ENCODE results near the gene PRKCE.

The PRKCE gene

GRCh38 chr2:46007412-46007811 is 355.9 kb downstream of the PRKCE start:
- H3K27ac ChIP-seq = no peak overlapping the region
- no peak overlapping the region for H3K4me3 ChIP-seq

- Histone ChIP-seq H3K27ac (peak overlapping the region in 1 of 21 experiments; percentile 11), H3K4me3 (no peak overlapping the region)
These were observed 356.8 kb downstream of the PRKCE start for GRCh38 chr2:46008091-46008870.

GRCh38 chr2:46009315-46009714 is 357.8 kb downstream of the PRKCE start:
- H3K27ac ChIP-seq = no peak overlapping the region
- no peak overlapping the region for H3K4me3 ChIP-seq

GRCh38 chr2:46009772-46010171 is 358.3 kb downstream of the PRKCE start:
- Histone ChIP-seq H3K27ac (no peak overlapping the region), H3K4me3 (no peak overlapping the region)

- Histone ChIP-seq H3K4me3 (no peak overlapping the region), H3K27ac (no peak overlapping the region)
These were observed 358.9 kb downstream of the PRKCE start for GRCh38 chr2:46010223-46010924.

DNA sequence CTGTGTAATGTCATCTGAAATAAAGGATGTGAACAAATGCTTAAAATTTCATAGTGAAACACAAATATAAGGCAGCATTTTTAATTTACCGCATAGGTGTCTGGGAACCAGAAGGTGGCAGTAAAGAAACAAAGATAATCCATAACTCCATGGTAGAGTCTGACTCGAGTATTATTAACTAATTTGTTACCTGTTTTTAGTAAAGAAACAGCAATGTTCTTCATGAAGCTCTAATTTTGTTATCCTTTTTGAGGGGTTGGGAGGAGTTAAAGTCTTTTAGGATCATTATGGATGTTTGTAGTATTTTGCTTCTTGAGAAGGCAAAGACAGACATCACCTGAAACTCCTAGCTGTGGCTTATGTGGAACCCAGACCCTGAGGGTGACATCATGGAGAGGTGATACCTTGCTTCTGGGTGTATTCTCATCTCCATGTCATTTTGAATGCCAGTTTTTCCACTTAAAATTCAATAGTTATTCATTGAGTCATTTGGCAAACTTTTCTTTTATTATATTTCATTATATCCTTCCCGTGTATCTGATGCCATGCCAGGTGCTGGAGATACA is 359.5 kb downstream of the PRKCE start:
- H3K4me3 ChIP-seq = no peak overlapping the region
- no peak overlapping the region for H3K27ac ChIP-seq

DNA sequence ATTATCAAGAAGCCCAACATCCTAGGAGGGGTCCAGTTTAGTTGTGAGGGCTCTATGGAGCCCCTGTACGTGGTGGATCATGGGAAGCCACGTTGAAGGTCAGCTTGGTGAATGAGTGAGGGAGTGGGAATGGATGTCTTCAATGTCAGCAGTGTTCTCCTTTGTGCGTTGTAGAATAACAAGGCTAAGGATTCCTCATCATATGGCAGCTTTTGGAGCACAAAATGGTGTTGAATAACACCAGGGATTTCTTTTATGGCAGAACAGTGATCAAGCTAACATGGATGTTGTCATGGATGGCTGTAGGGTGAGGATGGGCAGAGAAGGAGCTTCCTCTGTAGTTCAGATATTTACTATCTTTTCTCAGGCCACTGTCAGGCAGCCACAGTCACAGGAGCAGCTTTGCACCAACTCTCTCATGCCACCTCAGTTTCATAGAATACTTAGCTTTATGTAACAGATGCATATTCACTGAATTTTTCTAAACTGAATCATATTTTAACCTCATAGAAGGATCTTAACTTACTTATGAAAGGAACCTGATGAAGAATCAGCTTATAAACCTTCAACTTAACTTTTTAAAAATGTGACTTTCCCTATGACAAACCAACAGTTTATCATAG is 361.3 kb downstream of the PRKCE start:
- Histone ChIP-seq H3K4me3 (no peak overlapping the region), H3K27ac (no peak overlapping the region)

- no peak overlapping the region for H3K27ac ChIP-seq
- H3K4me3 ChIP-seq = no peak overlapping the region
These were observed 362.3 kb downstream of the PRKCE start for GRCh38 chr2:46013726-46014125.

DNA sequence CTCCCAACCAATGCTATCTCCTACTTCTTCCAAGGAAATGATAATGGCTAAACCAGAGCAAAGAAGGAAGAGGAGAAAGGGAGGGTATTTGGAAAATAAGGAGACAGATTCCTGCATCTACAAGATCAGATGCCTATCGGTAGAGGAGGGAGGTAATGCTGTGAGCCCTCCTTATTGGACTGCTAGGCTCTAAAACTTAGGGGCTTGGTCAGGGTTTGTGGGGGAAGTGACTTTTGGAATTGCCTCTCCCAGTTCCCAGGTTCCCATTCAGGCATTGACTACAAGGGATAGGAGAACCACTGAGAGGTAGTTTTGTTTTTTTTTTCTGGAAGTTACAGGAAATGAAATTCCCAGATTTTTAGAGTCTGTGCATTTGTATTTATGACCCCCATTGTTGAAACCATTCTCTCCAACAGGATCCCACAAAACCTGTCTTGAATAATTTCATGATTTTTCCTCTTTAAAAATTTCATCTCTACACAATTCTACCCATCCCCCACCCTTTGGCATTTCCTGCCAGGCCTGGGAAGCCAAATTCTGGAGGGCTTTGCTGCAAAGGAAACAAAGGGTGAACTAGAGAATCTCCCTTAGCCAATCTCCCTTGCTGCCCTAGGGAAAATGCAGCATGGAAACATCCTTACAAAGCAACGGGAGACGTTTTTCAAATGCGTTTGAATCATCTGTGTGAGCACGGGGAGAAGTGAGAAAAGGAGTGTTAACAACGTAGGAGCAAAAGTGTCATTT is 363.6 kb downstream of the PRKCE start:
- H3K27ac ChIP-seq = peak overlapping the region in 7 of 21 experiments; percentile 11 to 67 (median 13)
- no peak overlapping the region for H3K4me3 ChIP-seq

DNA sequence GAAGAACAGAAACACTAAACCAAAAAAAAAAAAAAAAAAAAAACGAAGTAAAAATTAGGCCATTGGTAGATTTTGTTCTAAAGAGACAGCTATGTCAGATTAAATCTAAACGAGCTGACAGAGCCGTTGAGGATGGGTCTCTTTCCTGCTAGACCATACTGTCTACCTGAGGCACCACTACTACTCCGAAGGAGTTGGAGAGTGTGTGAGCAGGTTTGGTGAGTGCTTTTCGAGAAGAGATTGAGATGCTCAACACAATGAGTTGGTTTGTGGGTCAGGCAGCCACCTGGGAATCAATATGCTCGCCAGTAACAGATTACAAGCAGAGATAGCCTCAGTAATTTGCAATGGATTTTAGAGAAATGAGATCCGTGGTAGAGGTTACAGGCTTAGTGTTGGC is 364.2 kb downstream of the PRKCE start:
- H3K27ac ChIP-seq = peak overlapping the region in 5 of 21 experiments; percentile 8 to 57 (median 19)

DNA sequence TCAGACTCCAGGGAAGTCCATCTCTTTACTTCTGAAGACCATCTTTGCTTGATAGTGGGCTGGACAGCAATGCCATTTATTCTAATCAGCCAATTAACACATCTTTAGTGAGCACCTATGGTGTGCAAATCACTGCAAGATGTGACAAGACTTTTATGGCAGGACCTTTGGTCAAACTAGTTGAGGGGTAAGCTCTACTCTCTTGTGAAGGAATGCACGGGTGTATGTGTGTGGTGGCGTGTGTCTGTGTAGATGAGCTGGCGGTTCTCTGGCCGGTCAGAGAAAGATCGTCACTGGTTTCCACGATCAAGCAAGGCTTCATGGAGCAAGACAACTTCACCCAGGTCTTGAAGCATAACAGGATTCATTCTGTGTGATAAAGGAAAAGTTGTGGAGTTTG is 364.6 kb downstream of the PRKCE start:
- Histone ChIP-seq H3K27ac (peak overlapping the region in 6 of 21 experiments; percentile 6 to 57 (median 16)), H3K4me3 (no peak overlapping the region)

More for the DNA sequence above, 364.2 kb downstream of the PRKCE start:
- H3K4me3 ChIP-seq = no peak overlapping the region

GRCh38 chr2:46018773-46019591 is 367.5 kb downstream of the PRKCE start:
- H3K27ac ChIP-seq = no peak overlapping the region
- no peak overlapping the region for H3K4me3 ChIP-seq

DNA sequence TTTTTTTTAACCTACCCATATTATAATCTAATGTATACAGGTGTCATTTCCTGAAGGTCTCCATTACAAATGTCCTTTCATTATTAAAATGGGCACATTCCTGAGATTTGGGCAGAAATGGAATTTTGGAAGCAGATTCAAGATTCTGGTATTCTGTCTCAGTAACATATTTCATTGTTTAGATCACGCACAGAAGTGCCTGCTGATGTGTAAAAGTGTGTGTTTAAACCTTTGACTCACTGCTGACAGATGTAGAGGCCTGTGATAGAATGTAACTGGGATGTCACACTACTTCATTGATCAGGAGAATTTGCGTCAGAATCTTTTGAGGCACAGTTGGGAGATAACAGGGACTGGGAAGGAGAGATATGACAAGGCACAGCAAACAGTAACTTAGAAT is 368.9 kb downstream of the PRKCE start:
- Histone ChIP-seq H3K4me3 (no peak overlapping the region), H3K27ac (no peak overlapping the region)

- no peak overlapping the region for H3K4me3 ChIP-seq
- H3K27ac ChIP-seq = no peak overlapping the region
These were observed 371.8 kb downstream of the PRKCE start for GRCh38 chr2:46023165-46023854.

DNA sequence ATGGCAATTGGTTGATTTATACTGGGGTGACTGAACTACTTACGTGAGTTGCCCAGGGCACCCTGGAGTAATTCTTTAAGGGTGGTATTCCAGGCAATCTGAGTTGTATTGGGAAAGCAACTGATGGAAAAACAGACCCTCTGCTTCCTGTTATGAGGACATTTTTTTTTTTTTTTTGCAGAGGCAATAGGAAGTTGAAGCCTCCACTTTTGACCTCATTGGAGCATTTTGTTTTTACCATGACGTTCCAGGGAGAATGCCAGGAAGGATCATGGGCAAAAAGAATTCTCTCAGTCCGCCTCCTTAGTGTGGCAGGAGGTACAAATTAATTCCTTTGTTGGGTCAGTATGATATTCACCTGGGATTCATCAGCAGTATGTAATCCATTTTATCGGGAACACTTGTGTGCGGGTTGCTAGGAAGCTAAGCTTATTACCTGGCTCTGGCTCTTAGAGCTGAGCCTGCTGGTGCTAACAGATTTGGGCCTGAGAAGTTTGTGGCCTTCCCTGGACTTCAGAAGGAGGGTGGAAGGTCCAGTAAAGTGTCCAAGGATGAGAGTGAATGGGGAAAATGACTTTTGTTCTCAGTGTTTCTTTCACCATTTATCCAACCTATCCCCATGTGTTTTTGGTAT is 372.8 kb downstream of the PRKCE start:
- no peak overlapping the region for H3K4me3 ChIP-seq
- H3K27ac ChIP-seq = no peak overlapping the region

GRCh38 chr2:46025081-46025480 is 373.6 kb downstream of the PRKCE start:
- H3K27ac ChIP-seq = no peak overlapping the region
- no peak overlapping the region for H3K4me3 ChIP-seq

DNA sequence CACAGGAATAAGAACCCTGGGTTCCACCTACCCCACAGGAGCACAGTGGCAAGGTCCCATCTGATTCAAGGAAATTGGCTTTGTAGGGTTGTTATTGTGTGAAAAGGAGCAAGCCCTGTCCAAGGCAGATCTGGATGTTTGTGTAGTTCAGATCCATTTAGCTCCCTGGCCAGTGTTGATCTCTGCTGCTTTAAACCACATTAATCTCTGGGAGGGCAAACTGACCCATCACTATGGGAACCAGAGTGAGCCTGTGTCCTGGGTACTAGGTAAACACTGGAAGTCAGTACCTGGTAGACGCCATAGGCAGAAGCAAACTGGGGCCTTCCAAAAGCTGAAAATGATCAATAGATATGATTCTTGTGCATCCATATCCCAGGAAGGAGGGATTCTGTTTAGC is 374.2 kb downstream of the PRKCE start:
- H3K27ac ChIP-seq = no peak overlapping the region
- no peak overlapping the region for H3K4me3 ChIP-seq

DNA sequence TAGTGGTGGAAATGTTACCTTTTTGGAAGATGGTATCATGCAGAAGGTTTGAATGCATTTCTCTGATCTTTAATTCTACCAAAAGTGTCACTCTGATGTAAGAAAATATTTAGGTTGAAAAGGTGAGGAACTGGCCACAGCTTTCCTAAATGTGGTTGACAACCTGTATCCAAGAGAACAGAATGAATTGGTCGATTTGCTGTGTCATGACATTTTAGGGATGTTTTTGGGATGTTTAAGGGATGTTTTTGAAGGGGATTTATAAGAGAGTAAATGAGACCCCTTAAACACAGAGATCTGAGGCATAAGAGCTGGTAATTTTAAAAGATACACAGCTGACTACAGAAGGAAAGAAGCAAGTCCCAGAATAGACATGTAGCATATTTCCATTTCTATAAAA is 375.0 kb downstream of the PRKCE start:
- Histone ChIP-seq H3K27ac (no peak overlapping the region), H3K4me3 (no peak overlapping the region)
